OCI-M2 (cell line): ENCODE measurements around the gene CD300LB.
"Not testable (repeated sequence)": the region's sequence is repeated elsewhere in the genome, so short reads cannot be mapped to it uniquely, and the experiment has no call there.

Experiments
- DNase-seq: peaks from one replicate; lab custom pipeline; 2025; ENCODE audit not compliant: unreplicated experiment; lab: John Stamatoyannopoulos, UW

Gene CD300LB

DNA sequence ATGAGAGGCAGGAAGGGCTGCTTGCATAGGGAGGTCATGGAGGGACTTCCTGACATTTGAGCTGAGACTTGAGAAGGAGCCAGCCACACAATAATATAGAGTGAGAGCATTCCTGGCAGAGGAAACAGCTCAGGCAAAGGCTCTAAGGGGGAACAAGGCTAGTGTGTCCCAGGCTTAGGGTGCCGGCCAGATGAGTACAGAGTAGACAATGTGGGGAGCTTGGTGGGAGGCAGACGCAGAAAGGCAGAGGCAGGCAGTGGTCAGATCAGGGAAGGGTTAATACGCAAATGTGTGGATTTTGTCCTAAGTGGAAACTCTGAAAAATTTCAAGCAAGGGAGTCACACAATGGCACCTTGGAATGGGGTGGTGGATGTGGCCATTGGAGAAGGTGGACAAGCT, 31.3 kb downstream of the CD300LB start:
- DNase-seq = no peak

DNA sequence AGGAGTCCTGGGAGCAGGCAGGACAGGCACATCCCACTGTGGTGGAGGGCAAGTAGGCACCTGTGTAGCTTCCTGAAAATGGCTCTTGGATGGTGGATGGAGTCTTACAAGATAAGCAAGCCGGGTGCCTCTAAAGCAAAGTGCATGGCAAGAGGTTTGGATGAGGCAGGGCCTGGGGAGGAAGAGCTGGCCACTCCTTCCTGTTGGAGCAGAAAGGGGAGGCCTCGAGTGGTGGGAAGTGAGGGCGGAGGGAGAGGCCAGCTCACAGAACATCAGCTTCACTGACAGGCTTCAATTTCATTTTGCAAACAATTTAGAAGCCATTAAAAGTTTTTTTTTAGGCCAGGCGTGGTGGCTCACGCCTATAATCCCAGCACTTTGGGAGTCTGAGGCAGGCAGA, 33.8 kb downstream of the CD300LB start:
- no peak for DNase-seq

- DNase-seq = no peak
Measured at GRCh38 chr17:74493331-74493833, 37.9 kb downstream of the CD300LB start.

DNA sequence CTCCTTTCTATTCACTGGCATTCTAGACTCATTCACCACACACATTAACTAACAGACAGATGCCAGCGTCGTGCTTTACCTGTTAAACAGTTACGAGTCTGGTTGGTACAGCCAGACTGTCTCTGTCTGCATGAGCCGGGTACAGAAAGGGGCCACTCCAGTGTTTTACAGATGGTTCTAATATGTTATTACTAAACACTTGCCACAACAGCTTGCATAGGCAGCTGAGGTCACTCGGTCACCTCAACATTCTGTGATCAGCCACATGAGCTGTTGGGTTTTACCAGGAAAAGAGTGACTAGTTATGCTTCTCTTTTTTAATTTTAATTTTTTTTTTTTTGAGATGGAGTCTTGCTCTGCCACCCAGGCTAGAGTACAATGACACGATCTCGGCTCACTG, 39.6 kb downstream of the CD300LB start:
- DNase-seq = no peak

GRCh38 chr17:74490716-74491115, 40.6 kb downstream of the CD300LB start:
- no peak for DNase-seq

DNA sequence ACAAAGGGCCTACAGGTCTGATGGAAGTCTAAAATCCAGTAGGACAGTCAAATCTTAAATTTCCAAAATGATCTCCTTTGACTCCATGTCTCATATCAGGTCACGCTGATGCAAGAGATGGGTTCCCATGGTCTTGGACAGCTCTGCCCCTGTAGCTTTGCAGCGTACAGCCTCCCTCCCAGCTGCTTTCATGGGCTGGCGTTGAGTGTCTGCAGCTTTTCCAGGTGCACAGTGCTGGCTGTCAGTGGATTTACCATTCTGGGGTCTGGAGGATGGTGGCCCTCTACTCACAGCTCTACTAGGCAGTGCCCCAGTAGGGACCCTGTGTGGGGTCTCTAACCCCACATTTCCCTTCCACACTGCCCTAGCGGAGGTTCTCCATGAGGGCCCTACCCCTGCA, 43.0 kb downstream of the CD300LB start:
- DNase-seq = not testable (repeated sequence)

DNA sequence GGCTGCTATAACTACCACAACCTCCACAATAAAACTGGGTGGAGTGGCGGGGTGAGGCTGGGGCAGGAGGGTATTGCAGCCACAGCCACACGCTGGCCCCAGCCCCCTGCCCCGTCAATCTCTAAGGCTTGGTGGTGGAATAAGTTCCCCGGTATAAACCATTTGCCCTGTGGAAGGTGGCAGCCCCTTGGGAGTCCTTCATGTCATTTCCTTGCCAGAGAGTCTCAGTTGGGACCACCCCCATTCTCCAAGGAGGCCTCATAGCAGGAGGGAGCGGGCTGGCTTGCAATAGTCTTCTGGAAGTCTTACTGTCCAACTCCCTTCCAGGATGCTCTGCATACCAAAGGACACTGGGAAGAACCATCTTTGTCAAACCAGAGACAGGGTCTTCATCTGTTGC, 45.4 kb downstream of the CD300LB start:
- DNase-seq = no peak

- no peak for DNase-seq
Measured at GRCh38 chr17:74485022-74485743, 46.1 kb downstream of the CD300LB start.

GRCh38 chr17:74484066-74484465, 47.2 kb downstream of the CD300LB start:
- DNase-seq = no peak

DNA sequence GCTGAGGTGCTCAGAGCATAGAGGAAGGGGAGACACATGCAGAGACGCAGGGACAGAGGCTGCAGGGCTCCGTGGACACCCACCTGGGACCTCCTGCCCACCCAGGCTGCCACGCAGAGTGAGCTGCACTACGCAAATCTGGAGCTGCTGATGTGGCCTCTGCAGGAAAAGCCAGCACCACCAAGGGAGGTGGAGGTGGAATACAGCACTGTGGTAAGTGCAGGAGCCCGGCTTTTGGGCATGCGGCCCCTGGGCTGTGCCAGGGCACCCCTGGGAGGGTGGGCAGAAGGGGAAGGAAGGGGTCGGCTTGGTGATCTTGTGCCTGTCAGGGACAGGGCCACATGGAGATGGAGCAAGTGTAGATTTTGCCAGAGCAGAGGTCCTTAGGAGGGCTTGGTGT, 49.7 kb downstream of the CD300LB start:
- DNase-seq = no peak

DNA sequence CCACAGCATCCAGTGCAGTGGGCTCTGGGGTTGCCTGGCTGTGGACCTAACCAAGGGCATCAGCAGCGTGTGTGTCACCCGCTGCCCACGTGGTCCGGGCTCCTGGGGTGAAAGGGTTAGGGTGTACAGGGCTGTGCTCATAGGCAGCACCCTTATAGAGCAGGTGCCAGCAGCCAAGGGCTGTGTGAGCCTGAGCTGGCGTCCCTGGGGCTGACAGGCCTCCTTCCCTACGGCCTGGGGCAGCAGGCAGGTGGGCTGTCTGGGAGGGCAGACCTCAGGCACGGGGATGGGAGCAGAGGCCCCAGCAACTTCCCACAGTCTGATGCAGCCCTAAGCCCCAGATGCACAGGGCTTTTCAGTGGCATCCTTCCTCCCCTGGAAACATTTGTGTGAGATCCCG, 51.0 kb downstream of the CD300LB start:
- no peak for DNase-seq

GRCh38 chr17:74478420-74479100, 52.7 kb downstream of the CD300LB start:
- no peak for DNase-seq

- no peak for DNase-seq
Measured at GRCh38 chr17:74477411-74477810, 53.9 kb downstream of the CD300LB start.

- DNase-seq = no peak
Measured at GRCh38 chr17:74475189-74475588, 56.1 kb downstream of the CD300LB start.

GRCh38 chr17:74474043-74474792, 57.1 kb downstream of the CD300LB start:
- no peak for DNase-seq

- no peak for DNase-seq
Measured at GRCh38 chr17:74473294-74473693, 58.0 kb downstream of the CD300LB start.

DNA sequence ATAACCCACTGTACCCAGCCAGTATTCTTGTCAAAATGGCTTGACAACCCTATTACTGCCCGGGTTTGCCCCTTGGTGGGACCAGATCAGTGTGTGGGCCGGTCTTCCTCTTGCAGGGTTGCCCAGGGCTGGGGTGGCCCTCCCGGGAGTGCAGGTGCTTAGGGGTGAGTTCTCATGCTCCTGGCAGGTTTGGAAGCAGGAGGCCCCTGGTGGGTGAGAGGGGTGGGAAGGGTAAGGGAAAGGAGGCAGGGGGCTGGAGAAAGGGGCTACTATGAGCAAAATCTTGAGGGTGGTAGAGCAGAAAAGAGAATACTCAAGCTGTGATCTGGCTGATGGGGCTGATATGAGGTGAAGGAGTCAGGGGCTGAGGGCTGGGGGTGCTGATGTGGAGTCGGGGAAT, 58.4 kb downstream of the CD300LB start:
- no peak for DNase-seq

GRCh38 chr17:74471341-74471740, 59.9 kb downstream of the CD300LB start:
- DNase-seq = no peak
